ENCODE results near the gene CFAP99.

The CFAP99 gene

DNA sequence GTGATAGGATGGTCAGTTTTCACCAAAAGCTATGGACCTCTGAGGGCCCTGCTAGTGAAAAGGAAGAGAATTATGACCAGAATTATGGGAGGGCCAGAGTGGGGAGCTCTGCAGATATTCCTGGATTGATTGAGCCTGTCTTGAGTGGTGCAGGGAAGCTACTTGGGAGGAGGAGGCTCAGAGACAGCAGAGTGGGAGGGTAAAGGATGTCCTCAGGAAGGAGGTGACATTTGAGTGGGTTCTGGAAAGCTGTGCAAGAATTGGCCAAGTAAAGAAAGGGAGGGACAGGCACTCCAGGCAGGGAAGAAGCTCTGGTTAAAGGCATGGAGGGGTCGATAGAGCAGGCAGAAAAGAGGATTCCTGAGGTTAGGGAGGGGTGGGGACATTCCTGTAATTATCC lies 74.2 kb downstream of the CFAP99 start:
- Histone ChIP-seq H3K36me3 (ENCODE audit: insufficient read depth, low read length) (peaks cover 86% of the 10 kb centered on the region), H3K79me2 (ENCODE audit: insufficient read depth, low read length) (peaks cover 83% of the 10 kb centered on the region), H3K4me1 (ENCODE audit: insufficient read depth, low read length, poor library complexity, severe bottlenecking) (no peaks in the 10 kb centered on the region), H3K27me3 (ENCODE audit: insufficient read depth, low read length, poor library complexity, severe bottlenecking) (no peaks in the 10 kb centered on the region), H3K4me2 (ENCODE audit: low read depth, low read length, poor library complexity, severe bottlenecking) (no peak overlapping the region), H3F3A (ENCODE audit: low read depth) (no peaks in the 10 kb centered on the region), H4K20me1 (ENCODE audit: insufficient read depth, low read length, poor library complexity, severe bottlenecking) (peaks cover 84% of the 10 kb centered on the region), H2AFZ (ENCODE audit: low read length) (no peak overlapping the region), H3K9me2 (replicated peaks; ENCODE audit: low read depth, low read length) (no peaks in the 10 kb centered on the region), H3K9me3 (ENCODE audit: insufficient read depth, low read depth, low read length) (no peaks in the 10 kb centered on the region), H3K4me3 (ENCODE audit: low read length, poor library complexity, severe bottlenecking) (no peak overlapping the region), H3K9ac (ENCODE audit: low read depth, low read length, poor library complexity, severe bottlenecking) (no peak overlapping the region)
- TF ChIP-seq EZH2phosphoT487 (IDR thresholded peaks at IDR 0.05; ENCODE audit: borderline replicate concordance), result no peak

DNA sequence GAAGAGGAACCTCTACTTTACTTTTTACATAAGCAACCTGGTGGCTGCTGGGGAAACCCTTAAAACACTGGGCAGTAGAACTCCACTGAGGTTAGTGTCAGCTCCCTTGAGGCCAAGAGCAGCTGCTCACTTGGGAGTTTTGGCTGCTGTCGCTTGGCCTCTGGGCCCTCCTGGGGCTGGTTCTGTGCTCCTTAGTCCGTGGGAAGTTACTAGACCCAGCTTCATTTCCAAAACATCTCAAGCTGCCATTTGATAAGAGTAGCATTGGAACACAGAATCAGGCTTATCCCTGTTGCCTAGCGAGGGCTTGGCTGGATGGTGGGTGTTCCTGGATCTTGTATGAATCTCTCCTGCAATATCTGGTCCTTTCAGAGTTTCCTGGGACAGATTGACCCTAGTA lies 76.2 kb downstream of the CFAP99 start:
- no peaks in the 10 kb centered on the region for H3K4me1 ChIP-seq (ENCODE audit: insufficient read depth, low read length, poor library complexity, severe bottlenecking)
- H3K9ac ChIP-seq (ENCODE audit: low read depth, low read length, poor library complexity, severe bottlenecking), result no peak overlapping the region
- H3K9me3 ChIP-seq (ENCODE audit: insufficient read depth, low read depth, low read length), result no peaks in the 10 kb centered on the region
- peaks cover 72% of the 10 kb centered on the region for H4K20me1 ChIP-seq (ENCODE audit: insufficient read depth, low read length, poor library complexity, severe bottlenecking)
- peaks cover 67% of the 10 kb centered on the region for H3K79me2 ChIP-seq (ENCODE audit: insufficient read depth, low read length)
- no peaks in the 10 kb centered on the region for H3K27me3 ChIP-seq (ENCODE audit: insufficient read depth, low read length, poor library complexity, severe bottlenecking)
- no peak overlapping the region for H3K4me3 ChIP-seq (ENCODE audit: low read length, poor library complexity, severe bottlenecking)
- H3K4me2 ChIP-seq (ENCODE audit: low read depth, low read length, poor library complexity, severe bottlenecking), result no peak overlapping the region
- H3K36me3 ChIP-seq (ENCODE audit: insufficient read depth, low read length), result peaks cover 94% of the 10 kb centered on the region
- H2AFZ ChIP-seq (ENCODE audit: low read length), result no peak overlapping the region
- no peaks in the 10 kb centered on the region for H3F3A ChIP-seq (ENCODE audit: low read depth)
- no peaks in the 10 kb centered on the region for H3K9me2 ChIP-seq (replicated peaks; ENCODE audit: low read depth, low read length)
- TF ChIP-seq, protein P1, sequence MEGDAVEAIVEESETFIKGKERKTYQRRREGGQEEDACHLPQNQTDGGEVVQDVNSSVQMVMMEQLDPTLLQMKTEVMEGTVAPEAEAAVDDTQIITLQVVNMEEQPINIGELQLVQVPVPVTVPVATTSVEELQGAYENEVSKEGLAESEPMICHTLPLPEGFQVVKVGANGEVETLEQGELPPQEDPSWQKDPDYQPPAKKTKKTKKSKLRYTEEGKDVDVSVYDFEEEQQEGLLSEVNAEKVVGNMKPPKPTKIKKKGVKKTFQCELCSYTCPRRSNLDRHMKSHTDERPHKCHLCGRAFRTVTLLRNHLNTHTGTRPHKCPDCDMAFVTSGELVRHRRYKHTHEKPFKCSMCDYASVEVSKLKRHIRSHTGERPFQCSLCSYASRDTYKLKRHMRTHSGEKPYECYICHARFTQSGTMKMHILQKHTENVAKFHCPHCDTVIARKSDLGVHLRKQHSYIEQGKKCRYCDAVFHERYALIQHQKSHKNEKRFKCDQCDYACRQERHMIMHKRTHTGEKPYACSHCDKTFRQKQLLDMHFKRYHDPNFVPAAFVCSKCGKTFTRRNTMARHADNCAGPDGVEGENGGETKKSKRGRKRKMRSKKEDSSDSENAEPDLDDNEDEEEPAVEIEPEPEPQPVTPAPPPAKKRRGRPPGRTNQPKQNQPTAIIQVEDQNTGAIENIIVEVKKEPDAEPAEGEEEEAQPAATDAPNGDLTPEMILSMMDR (conservative IDR thresholded peaks at IDR 0.05; ENCODE audit: low read length), result no peak
- no peak for TF ChIP-seq EZH2phosphoT487 (IDR thresholded peaks at IDR 0.05; ENCODE audit: borderline replicate concordance)

DNA sequence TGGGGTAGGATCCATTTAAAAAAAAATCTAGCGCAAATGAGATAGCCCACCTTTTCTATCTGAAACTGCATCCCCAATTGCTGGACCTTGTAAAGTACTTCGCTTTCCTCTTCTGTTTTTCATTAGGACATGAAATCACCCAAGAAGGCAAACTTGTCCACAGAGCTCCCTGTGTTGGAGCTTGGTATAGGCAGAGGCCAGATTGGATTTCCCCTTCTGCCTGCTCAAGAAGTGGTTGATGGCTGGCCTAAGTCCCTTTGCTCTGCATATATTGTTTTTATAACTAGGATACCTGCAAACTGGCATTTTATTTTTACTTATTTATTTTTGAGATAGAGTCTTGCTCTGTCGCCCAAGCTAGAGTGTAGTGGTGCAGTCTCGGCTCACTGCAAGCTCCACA lies 78.6 kb downstream of the CFAP99 start:
- H4K20me1 ChIP-seq (ENCODE audit: insufficient read depth, low read length, poor library complexity, severe bottlenecking), result peaks cover 60% of the 10 kb centered on the region
- no peak overlapping the region for H3K4me2 ChIP-seq (ENCODE audit: low read depth, low read length, poor library complexity, severe bottlenecking)
- no peak overlapping the region for H2AFZ ChIP-seq (ENCODE audit: low read length)
- H3K9me3 ChIP-seq (ENCODE audit: insufficient read depth, low read depth, low read length), result no peaks in the 10 kb centered on the region
- H3F3A ChIP-seq (ENCODE audit: low read depth), result no peaks in the 10 kb centered on the region
- H3K4me3 ChIP-seq (ENCODE audit: low read length, poor library complexity, severe bottlenecking), result no peak overlapping the region
- H3K9me2 ChIP-seq (replicated peaks; ENCODE audit: low read depth, low read length), result no peaks in the 10 kb centered on the region
- H3K36me3 ChIP-seq (ENCODE audit: insufficient read depth, low read length), result peaks cover 94% of the 10 kb centered on the region
- H3K79me2 ChIP-seq (ENCODE audit: insufficient read depth, low read length), result peaks cover 60% of the 10 kb centered on the region
- H3K27me3 ChIP-seq (ENCODE audit: insufficient read depth, low read length, poor library complexity, severe bottlenecking), result no peaks in the 10 kb centered on the region
- TF ChIP-seq EZH2phosphoT487 (IDR thresholded peaks at IDR 0.05; ENCODE audit: borderline replicate concordance), result no peak
- TF ChIP-seq, protein P1 (conservative IDR thresholded peaks at IDR 0.05; ENCODE audit: low read length), result no peak
- no peaks in the 10 kb centered on the region for H3K4me1 ChIP-seq (ENCODE audit: insufficient read depth, low read length, poor library complexity, severe bottlenecking)
- no peak overlapping the region for H3K9ac ChIP-seq (ENCODE audit: low read depth, low read length, poor library complexity, severe bottlenecking)

DNA sequence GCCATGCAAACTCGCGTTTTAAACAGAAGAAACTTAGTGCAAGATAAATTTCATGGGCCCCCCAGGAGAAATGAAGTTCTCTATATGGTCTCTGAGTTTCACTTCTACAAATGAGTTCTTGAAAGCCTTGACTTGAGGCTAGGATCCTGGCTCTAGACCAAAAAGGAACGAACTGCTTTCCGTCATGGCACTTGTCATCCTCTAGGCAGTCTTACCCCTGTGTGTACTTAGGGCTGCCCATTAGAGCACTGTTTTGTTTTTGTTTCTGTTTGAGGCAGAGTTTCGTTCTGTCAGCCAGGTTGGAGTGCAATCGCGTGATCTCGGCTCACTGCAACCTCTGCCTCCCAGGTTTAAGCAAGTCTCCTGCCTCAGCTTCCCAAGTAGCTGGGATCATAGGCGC lies 79.2 kb downstream of the CFAP99 start:
- H4K20me1 ChIP-seq (ENCODE audit: insufficient read depth, low read length, poor library complexity, severe bottlenecking), result peaks cover 54% of the 10 kb centered on the region
- H3K4me2 ChIP-seq (ENCODE audit: low read depth, low read length, poor library complexity, severe bottlenecking), result no peak overlapping the region
- TF ChIP-seq EZH2phosphoT487 (IDR thresholded peaks at IDR 0.05; ENCODE audit: borderline replicate concordance), result no peak
- TF ChIP-seq, protein P1 (conservative IDR thresholded peaks at IDR 0.05; ENCODE audit: low read length), result no peak
- no peaks in the 10 kb centered on the region for H3K4me1 ChIP-seq (ENCODE audit: insufficient read depth, low read length, poor library complexity, severe bottlenecking)
- H3K9ac ChIP-seq (ENCODE audit: low read depth, low read length, poor library complexity, severe bottlenecking), result no peak overlapping the region
- no peak overlapping the region for H2AFZ ChIP-seq (ENCODE audit: low read length)
- H3K9me3 ChIP-seq (ENCODE audit: insufficient read depth, low read depth, low read length), result no peaks in the 10 kb centered on the region
- H3K79me2 ChIP-seq (ENCODE audit: insufficient read depth, low read length), result peaks cover 55% of the 10 kb centered on the region
- H3K4me3 ChIP-seq (ENCODE audit: low read length, poor library complexity, severe bottlenecking), result no peak overlapping the region
- H3K9me2 ChIP-seq (replicated peaks; ENCODE audit: low read depth, low read length), result no peaks in the 10 kb centered on the region
- no peaks in the 10 kb centered on the region for H3F3A ChIP-seq (ENCODE audit: low read depth)
- H3K27me3 ChIP-seq (ENCODE audit: insufficient read depth, low read length, poor library complexity, severe bottlenecking), result no peaks in the 10 kb centered on the region
- H3K36me3 ChIP-seq (ENCODE audit: insufficient read depth, low read length), result peaks cover 92% of the 10 kb centered on the region
